Stomach (tissue), 4 donors: Measurements from ENCODE around the gene FARS2.

Experiments
- EP300 ChIP-seq: sonication (generic); formaldehyde crosslinking; IDR thresholded peaks from one replicate; pipeline ENCODE4 v1.6.1; 2017; ENCODE audit warnings: antibody characterized with exemption
- POLR2A ChIP-seq, 4 donors: fragments of 450-650 bp; IDR thresholded peaks; one replicate each; pipeline ENCODE4 v1.6.1; 2016; ENCODE audit warnings: antibody characterized with exemption in 4 of 4, control low read depth in 2 of 4, mild to moderate bottlenecking in 1 of 4, moderate library complexity in 1 of 4
- POLR2AphosphoS5 ChIP-seq, 3 donors: sonication (generic); formaldehyde crosslinking; IDR thresholded peaks; one replicate each; pipeline ENCODE4 v1.6.1; 2016; ENCODE audit warnings: antibody characterized with exemption in 3 of 3
- TF ChIP-seq, protein P1 (sequence below), 7 experiments: fragments of 450-650 bp in 4 of 7; fragments of 200-600 bp in 3 of 7; sonication (generic) in 3 of 7; IDR thresholded peaks; one replicate each; pipeline ENCODE4 v1.5.1; 2016 to 2019; ENCODE audit warnings: antibody characterized with exemption in 7 of 7, control low read depth in 2 of 7, mild to moderate bottlenecking in 1 of 7

DNA sequence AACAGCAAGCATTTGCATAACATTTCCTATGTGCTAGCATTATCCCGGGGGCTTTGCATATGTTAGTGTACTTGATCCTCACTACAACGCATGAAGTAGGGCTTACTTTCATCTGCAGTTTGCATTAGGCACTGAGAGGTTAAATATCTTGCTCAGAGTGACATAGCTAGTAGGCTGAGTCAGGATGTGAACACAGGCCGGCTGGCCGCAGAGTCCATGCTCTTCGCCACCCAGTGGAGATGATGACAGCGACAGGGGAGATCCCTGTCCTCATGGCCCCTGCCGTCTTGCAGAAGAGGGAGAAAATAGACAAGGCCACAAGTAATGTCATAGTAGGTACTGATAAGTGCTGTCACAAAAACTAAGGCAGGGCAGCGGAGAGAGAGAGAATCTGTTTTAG, 47.5 kb upstream of the FARS2 start:
- TF ChIP-seq, protein P1, sequence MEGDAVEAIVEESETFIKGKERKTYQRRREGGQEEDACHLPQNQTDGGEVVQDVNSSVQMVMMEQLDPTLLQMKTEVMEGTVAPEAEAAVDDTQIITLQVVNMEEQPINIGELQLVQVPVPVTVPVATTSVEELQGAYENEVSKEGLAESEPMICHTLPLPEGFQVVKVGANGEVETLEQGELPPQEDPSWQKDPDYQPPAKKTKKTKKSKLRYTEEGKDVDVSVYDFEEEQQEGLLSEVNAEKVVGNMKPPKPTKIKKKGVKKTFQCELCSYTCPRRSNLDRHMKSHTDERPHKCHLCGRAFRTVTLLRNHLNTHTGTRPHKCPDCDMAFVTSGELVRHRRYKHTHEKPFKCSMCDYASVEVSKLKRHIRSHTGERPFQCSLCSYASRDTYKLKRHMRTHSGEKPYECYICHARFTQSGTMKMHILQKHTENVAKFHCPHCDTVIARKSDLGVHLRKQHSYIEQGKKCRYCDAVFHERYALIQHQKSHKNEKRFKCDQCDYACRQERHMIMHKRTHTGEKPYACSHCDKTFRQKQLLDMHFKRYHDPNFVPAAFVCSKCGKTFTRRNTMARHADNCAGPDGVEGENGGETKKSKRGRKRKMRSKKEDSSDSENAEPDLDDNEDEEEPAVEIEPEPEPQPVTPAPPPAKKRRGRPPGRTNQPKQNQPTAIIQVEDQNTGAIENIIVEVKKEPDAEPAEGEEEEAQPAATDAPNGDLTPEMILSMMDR (IDR thresholded peaks at IDR 0.05), result no peak
- TF ChIP-seq POLR2A (IDR thresholded peaks at IDR 0.05), result no peak
- TF ChIP-seq EP300, result no peak
- TF ChIP-seq POLR2AphosphoS5 (IDR thresholded peaks at IDR 0.05), result no peak
